GM12801 (cell line): Measurements from ENCODE around the gene GUCY2C.

Source experiments
- TF ChIP-seq, protein P1 (sequence below): IDR thresholded peaks from one replicate; pipeline ENCODE4 v1.5.1; 2011; ENCODE audit warnings: control low read depth; ENCODE audit not compliant: insufficient read length; ENCODE audit errors: extremely low read depth

GUCY2C gene

GRCh38 chr12:14656846-14657245 is 39.6 kb downstream of the GUCY2C start:
- TF ChIP-seq, protein P1, sequence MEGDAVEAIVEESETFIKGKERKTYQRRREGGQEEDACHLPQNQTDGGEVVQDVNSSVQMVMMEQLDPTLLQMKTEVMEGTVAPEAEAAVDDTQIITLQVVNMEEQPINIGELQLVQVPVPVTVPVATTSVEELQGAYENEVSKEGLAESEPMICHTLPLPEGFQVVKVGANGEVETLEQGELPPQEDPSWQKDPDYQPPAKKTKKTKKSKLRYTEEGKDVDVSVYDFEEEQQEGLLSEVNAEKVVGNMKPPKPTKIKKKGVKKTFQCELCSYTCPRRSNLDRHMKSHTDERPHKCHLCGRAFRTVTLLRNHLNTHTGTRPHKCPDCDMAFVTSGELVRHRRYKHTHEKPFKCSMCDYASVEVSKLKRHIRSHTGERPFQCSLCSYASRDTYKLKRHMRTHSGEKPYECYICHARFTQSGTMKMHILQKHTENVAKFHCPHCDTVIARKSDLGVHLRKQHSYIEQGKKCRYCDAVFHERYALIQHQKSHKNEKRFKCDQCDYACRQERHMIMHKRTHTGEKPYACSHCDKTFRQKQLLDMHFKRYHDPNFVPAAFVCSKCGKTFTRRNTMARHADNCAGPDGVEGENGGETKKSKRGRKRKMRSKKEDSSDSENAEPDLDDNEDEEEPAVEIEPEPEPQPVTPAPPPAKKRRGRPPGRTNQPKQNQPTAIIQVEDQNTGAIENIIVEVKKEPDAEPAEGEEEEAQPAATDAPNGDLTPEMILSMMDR, result no peak

DNA sequence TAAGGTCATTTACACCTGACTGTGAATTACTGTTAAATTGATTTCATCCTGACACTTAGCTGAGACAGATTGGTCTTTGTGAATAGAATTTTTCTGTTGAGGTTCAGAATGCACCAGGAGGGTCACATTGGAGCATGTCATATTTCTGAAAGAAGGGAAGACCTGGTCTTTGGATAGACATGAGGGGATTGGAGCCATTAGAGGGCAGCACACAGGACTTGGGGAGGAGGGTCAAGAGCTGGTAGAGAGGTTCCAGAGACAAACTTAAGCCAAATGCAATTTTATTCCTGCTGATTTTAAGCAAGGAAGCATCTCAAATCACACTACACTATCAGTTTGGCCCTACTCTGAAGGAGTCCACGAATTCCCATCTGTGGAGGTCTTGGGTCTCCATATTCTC is 41.1 kb downstream of the GUCY2C start:
- TF ChIP-seq, protein P1, result no peak

DNA sequence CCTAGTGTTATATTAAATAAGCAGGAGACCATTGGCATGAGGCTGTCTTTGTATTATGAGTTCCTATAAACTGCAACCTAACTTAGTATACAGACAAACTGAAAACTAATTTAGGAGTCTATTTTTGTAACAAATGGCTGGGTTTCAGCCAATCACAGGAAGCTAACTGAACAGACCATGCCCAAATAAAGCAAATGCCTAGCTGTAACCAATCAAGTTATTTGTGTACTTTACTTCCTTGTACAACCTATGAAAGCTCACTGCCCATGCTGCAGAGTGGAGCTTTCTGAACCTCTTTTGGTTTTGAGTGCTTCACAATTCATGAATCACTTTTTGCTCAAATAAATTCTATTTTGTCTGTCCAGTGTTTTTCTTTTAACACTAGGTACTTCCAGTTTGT is 41.6 kb downstream of the GUCY2C start:
- TF ChIP-seq, protein P1, result no peak

- TF ChIP-seq, protein P1, result no peak
Observed at GRCh38 chr12:14654416-14654815, 42.0 kb downstream of the GUCY2C start.

DNA sequence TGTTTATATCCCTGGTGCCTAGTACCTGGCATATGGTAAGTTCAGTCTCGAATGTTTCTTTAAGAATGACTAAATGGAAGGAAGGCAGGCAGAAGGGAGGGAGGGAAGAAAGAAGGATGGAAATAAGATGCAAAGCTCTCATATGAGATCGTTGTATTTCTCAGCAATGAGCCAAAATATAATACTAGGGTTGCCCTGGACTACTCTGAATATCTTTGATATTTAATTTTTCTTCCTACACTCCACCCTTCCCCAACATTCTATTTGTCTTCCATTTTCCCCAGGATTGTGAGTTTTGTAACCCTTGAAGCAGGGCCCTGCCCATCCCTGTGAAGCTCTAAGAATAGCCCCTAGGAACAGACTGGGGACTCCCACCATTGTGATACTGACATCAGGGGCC is 43.9 kb downstream of the GUCY2C start:
- TF ChIP-seq, protein P1, result no peak

- TF ChIP-seq, protein P1, result no peak
Observed at GRCh38 chr12:14651371-14651770, 45.0 kb downstream of the GUCY2C start.

DNA sequence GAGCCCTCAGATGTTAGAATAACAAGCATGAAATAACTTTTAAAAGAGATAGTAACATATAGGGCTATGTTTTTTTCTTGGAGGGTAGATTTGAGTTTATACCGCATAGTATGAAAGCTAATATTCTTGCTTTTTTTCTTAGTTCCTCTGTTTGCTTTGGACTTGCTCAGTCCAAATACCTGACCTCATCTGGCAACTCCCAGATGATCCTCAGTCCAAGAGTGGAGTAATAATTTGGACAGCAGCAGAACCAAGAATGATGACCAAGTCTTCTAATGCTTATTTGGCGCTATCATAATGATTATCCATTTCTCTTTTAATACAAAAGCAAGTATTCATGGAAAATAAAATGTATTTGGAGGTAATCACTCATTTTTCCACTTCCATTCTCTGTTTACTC is 45.6 kb downstream of the GUCY2C start:
- TF ChIP-seq, protein P1, result no peak
